Neutrophil (primary cell): ENCODE results near the gene NELL2.

ENCODE experiments used
- H3K27ac ChIP-seq: fragments of 200-600 bp; sonication (generic); 2 replicates; pipeline ENCODE4 v1.5.1; 2016; ENCODE audit warnings: mild to moderate bottlenecking, moderate library complexity
- H3K27me3 ChIP-seq: fragments of 200-600 bp; sonication (generic); 2 replicates; pipeline ENCODE4 v1.6.0; 2016; ENCODE audit warnings: mild to moderate bottlenecking
- H3K36me3 ChIP-seq: fragments of 200-600 bp; sonication (generic); 2 replicates; pipeline ENCODE4 v1.5.1; 2017
- H3K4me1 ChIP-seq, 2 experiments: fragments of 200-600 bp in 1 of 2; sonication (generic) in 1 of 2; 1 replicate in 1 of 2; 2 replicates in 1 of 2; pipeline versions ENCODE4 v1.5.1 to v1.6.1; 2013 to 2016; ENCODE audit warnings: low read depth in 1 of 2, low read length in 1 of 2, mild to moderate bottlenecking in 1 of 2, moderate library complexity in 1 of 2; ENCODE audit not compliant: control insufficient read depth in 1 of 2, insufficient read depth in 1 of 2
- H3K4me3 ChIP-seq, 2 experiments: fragments of 200-600 bp in 1 of 2; sonication (generic) in 1 of 2; 1 replicate in 1 of 2; 2 replicates in 1 of 2; pipeline ENCODE4 v1.5.1; 2013 to 2016; ENCODE audit warnings: low read depth in 1 of 2, low read length in 1 of 2, mild to moderate bottlenecking in 1 of 2, moderate library complexity in 1 of 2
- H3K9me3 ChIP-seq: fragments of 200-600 bp; sonication (generic); 2 replicates; pipeline ENCODE4 v1.5.1; 2016
- CTCF ChIP-seq: fragments of 200-600 bp; sonication (generic); IDR thresholded peaks from 2 replicates; pipeline ENCODE4 v1.5.1; 2016; ENCODE audit warnings: antibody characterized with exemption

NELL2 gene

GRCh38 chr12:44804068-44804467, 72.0 kb downstream of the NELL2 start:
- H3K36me3 ChIP-seq = no peaks in the 10 kb centered on the region
- TF ChIP-seq CTCF = no peak
- no peak overlapping the region for H3K27ac ChIP-seq
- H3K9me3 ChIP-seq = no peaks in the 10 kb centered on the region
- H3K4me1 ChIP-seq = no peaks in the 10 kb centered on the region
- no peak overlapping the region for H3K4me3 ChIP-seq
- no peaks in the 10 kb centered on the region for H3K27me3 ChIP-seq

GRCh38 chr12:44795970-44796369, 80.1 kb downstream of the NELL2 start:
- H3K36me3 ChIP-seq = no peaks in the 10 kb centered on the region
- no peaks in the 10 kb centered on the region for H3K4me1 ChIP-seq
- no peaks in the 10 kb centered on the region for H3K27me3 ChIP-seq
- H3K4me3 ChIP-seq = no peak overlapping the region
- no peaks in the 10 kb centered on the region for H3K9me3 ChIP-seq
- no peak for TF ChIP-seq CTCF
- no peak overlapping the region for H3K27ac ChIP-seq

GRCh38 chr12:44788731-44789130, 87.4 kb downstream of the NELL2 start:
- H3K4me1 ChIP-seq = no peaks in the 10 kb centered on the region
- no peaks in the 10 kb centered on the region for H3K27me3 ChIP-seq
- TF ChIP-seq CTCF = no peak
- H3K27ac ChIP-seq = no peak overlapping the region
- no peak overlapping the region for H3K4me3 ChIP-seq
- no peaks in the 10 kb centered on the region for H3K36me3 ChIP-seq
- no peaks in the 10 kb centered on the region for H3K9me3 ChIP-seq

- H3K4me1 ChIP-seq = no peaks in the 10 kb centered on the region
- H3K27me3 ChIP-seq = no peaks in the 10 kb centered on the region
- H3K36me3 ChIP-seq = no peaks in the 10 kb centered on the region
- no peak for TF ChIP-seq CTCF
- H3K4me3 ChIP-seq = no peak overlapping the region
- no peaks in the 10 kb centered on the region for H3K9me3 ChIP-seq
- H3K27ac ChIP-seq = no peak overlapping the region
These were observed 95.8 kb downstream of the NELL2 start for GRCh38 chr12:44780221-44780790.

- H3K36me3 ChIP-seq = no peaks in the 10 kb centered on the region
- no peaks in the 10 kb centered on the region for H3K27me3 ChIP-seq
- H3K9me3 ChIP-seq = no peaks in the 10 kb centered on the region
- H3K4me1 ChIP-seq = no peaks in the 10 kb centered on the region
- H3K27ac ChIP-seq = no peak overlapping the region
- TF ChIP-seq CTCF = no peak
- no peak overlapping the region for H3K4me3 ChIP-seq
These were observed 96.3 kb downstream of the NELL2 start for GRCh38 chr12:44779766-44780165.

- no peaks in the 10 kb centered on the region for H3K36me3 ChIP-seq
- H3K4me3 ChIP-seq = no peak overlapping the region
- no peak overlapping the region for H3K27ac ChIP-seq
- no peaks in the 10 kb centered on the region for H3K9me3 ChIP-seq
- no peaks in the 10 kb centered on the region for H3K27me3 ChIP-seq
- no peaks in the 10 kb centered on the region for H3K4me1 ChIP-seq
- TF ChIP-seq CTCF = no peak
These were observed 97.3 kb downstream of the NELL2 start for GRCh38 chr12:44778863-44779262.
